H9 (cell line): ENCODE measurements around the gene CRYBB1. TPM values are rescaled to one million over a fixed set of nuclear protein-coding genes. Genes with fewer than 3 reads are reported as not detected.

Experiments
- DNase-seq: peaks from one replicate; pipeline ENCODE4 v3.0.0-alpha.2; 2017
- H2AFZ ChIP-seq: one replicate; pipeline ENCODE4 v1.6.1; 2013; ENCODE audit warnings: mild to moderate bottlenecking, low read length, control low read depth, moderate library complexity
- H2AK5ac ChIP-seq: 2 replicates; pipeline ENCODE4 v1.6.1; 2013; ENCODE audit warnings: low read length, control low read depth, mixed read lengths; ENCODE audit not compliant: insufficient read length
- H2BK120ac ChIP-seq: one replicate; pipeline ENCODE4 v1.6.1; 2013; ENCODE audit warnings: low read depth, mild to moderate bottlenecking, low read length, control low read depth, inconsistent platforms; ENCODE audit not compliant: poor library complexity, severe bottlenecking
- H2BK12ac ChIP-seq: 2 replicates; pipeline ENCODE4 v1.6.1; 2013; ENCODE audit warnings: low read length, control low read depth, mixed read lengths, low read depth; ENCODE audit not compliant: insufficient read length
- H2BK15ac ChIP-seq: 2 replicates; pipeline ENCODE4 v1.6.1; 2013; ENCODE audit warnings: low read depth, low read length, control low read depth
- H2BK20ac ChIP-seq: one replicate; pipeline ENCODE4 v1.6.1; 2013; ENCODE audit warnings: low read depth, mild to moderate bottlenecking, low read length, control low read depth, inconsistent platforms; ENCODE audit not compliant: poor library complexity, severe bottlenecking
- H2BK5ac ChIP-seq: 2 replicates; pipeline ENCODE4 v1.6.1; 2013; ENCODE audit warnings: low read length, control low read depth, mixed read lengths; ENCODE audit not compliant: insufficient read length
- H3K14ac ChIP-seq: 2 replicates; pipeline ENCODE4 v1.6.1; 2013; ENCODE audit warnings: low read length, control low read depth; ENCODE audit not compliant: insufficient read depth
- H3K18ac ChIP-seq: 2 replicates; pipeline ENCODE4 v1.6.1; 2013; ENCODE audit warnings: low read depth, mild to moderate bottlenecking, mixed read lengths, low read length, control low read depth; ENCODE audit not compliant: insufficient read length
- H3K23ac ChIP-seq: 2 replicates; pipeline ENCODE4 v1.6.1; 2013; ENCODE audit warnings: low read length, control low read depth, mixed read lengths, low read depth; ENCODE audit not compliant: insufficient read length
- H3K23me2 ChIP-seq: 2 replicates; pipeline ENCODE4 v1.6.1; 2013; ENCODE audit warnings: low read depth, mild to moderate bottlenecking, mixed read lengths, low read length, control low read depth; ENCODE audit not compliant: insufficient read length, poor library complexity, severe bottlenecking
- H3K27ac ChIP-seq: 2 replicates; pipeline ENCODE4 v1.5.1; 2013; ENCODE audit warnings: low read length, control low read depth, mixed read lengths, low read depth; ENCODE audit not compliant: insufficient read length
- H3K27me3 ChIP-seq: 2 replicates; pipeline ENCODE4 v1.6.1; 2013; ENCODE audit warnings: low read length, control low read depth, inconsistent platforms; ENCODE audit not compliant: insufficient read depth
- H3K4ac ChIP-seq: 2 replicates; pipeline ENCODE4 v1.6.1; 2013; ENCODE audit warnings: low read depth, mild to moderate bottlenecking, control low read depth, inconsistent platforms, low read length, moderate library complexity
- H3K4me1 ChIP-seq: 2 replicates; pipeline ENCODE4 v1.6.1; 2013; ENCODE audit warnings: low read length, control low read depth, inconsistent platforms; ENCODE audit not compliant: insufficient read depth
- H3K4me2 ChIP-seq: 2 replicates; pipeline ENCODE4 v1.6.1; 2013; ENCODE audit warnings: low read length, control low read depth, mixed read lengths; ENCODE audit not compliant: insufficient read length, insufficient read depth
- H3K56ac ChIP-seq: 2 replicates; pipeline ENCODE4 v1.6.1; 2013; ENCODE audit warnings: low read depth, mild to moderate bottlenecking, mixed read lengths, low read length, control low read depth; ENCODE audit not compliant: insufficient read length
- H3K79me1 ChIP-seq: 2 replicates; pipeline ENCODE4 v1.6.1; 2013; ENCODE audit warnings: low read depth, mild to moderate bottlenecking, moderate library complexity, low read length, control low read depth, inconsistent platforms; ENCODE audit not compliant: insufficient read depth, poor library complexity, severe bottlenecking
- H3K79me2 ChIP-seq: 2 replicates; pipeline ENCODE4 v1.6.1; 2013; ENCODE audit warnings: low read length, control low read depth, inconsistent platforms; ENCODE audit not compliant: insufficient read depth
- H3K9ac ChIP-seq: 2 replicates; pipeline ENCODE4 v1.6.1; 2013; ENCODE audit warnings: low read length, control low read depth, mixed read lengths; ENCODE audit not compliant: insufficient read length; ENCODE audit errors: extremely low read depth
- H3K9me3 ChIP-seq: one replicate; pipeline ENCODE4 v1.6.1; 2013; ENCODE audit warnings: low read depth, low read length, inconsistent platforms; ENCODE audit not compliant: control insufficient read depth
- H3T11ph ChIP-seq: one replicate; pipeline ENCODE4 v1.6.1; 2013; ENCODE audit warnings: mild to moderate bottlenecking, low read length, control low read depth, inconsistent platforms
- H4K20me1 ChIP-seq: one replicate; pipeline ENCODE4 v1.6.1; 2013; ENCODE audit not compliant: control insufficient read depth, insufficient read length, insufficient read depth
- H4K5ac ChIP-seq: 2 replicates; pipeline ENCODE4 v1.6.1; 2013; ENCODE audit warnings: low read depth, mild to moderate bottlenecking, mixed read lengths, low read length, control low read depth; ENCODE audit not compliant: insufficient read length
- H4K8ac ChIP-seq: replicated peaks from 2 replicates; pipeline ENCODE4 v1.6.1; 2013; ENCODE audit warnings: low read length, control low read depth, mixed read lengths, low read depth; ENCODE audit not compliant: insufficient read length
- H4K91ac ChIP-seq: 2 replicates; pipeline ENCODE4 v1.6.1; 2013; ENCODE audit warnings: low read depth, mild to moderate bottlenecking, moderate library complexity, mixed read lengths, low read length, control low read depth; ENCODE audit not compliant: insufficient read length
- H3K27ac Mint-ChIP-seq, 3 experiments: 2 replicates in 2 of 3; 3 replicates in 1 of 3; pipeline ENCODE4 v1.8.0; 2020 to 2021; ENCODE audit warnings: mixed read lengths in 3 of 3, mild to moderate bottlenecking in 1 of 3, moderate library complexity in 1 of 3
- H3K27me3 Mint-ChIP-seq: 2 replicates; pipeline ENCODE4 v1.8.0; 2021; ENCODE audit warnings: low read depth, mild to moderate bottlenecking, moderate library complexity, mixed read lengths
- H3K36me3 Mint-ChIP-seq, 3 experiments: 2 replicates in 2 of 3; 3 replicates in 1 of 3; pipeline ENCODE4 v1.8.0; 2020 to 2021; ENCODE audit warnings: low read depth in 3 of 3, mixed read lengths in 3 of 3; ENCODE audit not compliant: insufficient read depth in 1 of 3
- H3K4me1 Mint-ChIP-seq, 2 experiments: 2 replicates each; pipeline ENCODE4 v1.8.0; 2020; ENCODE audit warnings: mixed read lengths in 2 of 2
- H3K4me3 Mint-ChIP-seq, 2 experiments: 2 replicates in 1 of 2; 3 replicates in 1 of 2; pipeline ENCODE4 v1.8.0; 2020 to 2021; ENCODE audit warnings: mild to moderate bottlenecking in 2 of 2, mixed read lengths in 2 of 2, moderate library complexity in 1 of 2
- H3K9me3 Mint-ChIP-seq, 2 experiments: 2 replicates in 1 of 2; 3 replicates in 1 of 2; pipeline ENCODE4 v1.8.0; 2020; ENCODE audit warnings: mild to moderate bottlenecking in 2 of 2, mixed read lengths in 2 of 2, moderate library complexity in 1 of 2
- CTCF ChIP-seq: fragments of 200-600 bp; sonication (generic); conservative IDR thresholded peaks from 3 replicates; pipeline ENCODE4 v1.8.0; 2021; ENCODE audit warnings: antibody characterized with exemption, mild to moderate bottlenecking
- WGBS: extraction: QIAGEN DNeasy Blood & Tissue Kit; methylation state at CpG from one replicate; pipeline ENCODE4 v1.1.7; 2013; ENCODE audit warnings: missing lambda C conversion rate, low lambda C conversion rate, mixed read lengths; ENCODE audit not compliant: insufficient read length; ENCODE audit errors: extremely low coverage; 5-methylcytosine and 5-hydroxymethylcytosine counted together
- total RNA-seq: library from RNA; stranded (reverse); gene quantifications from 2 replicates; pipeline ENCODE4 v1.2.1, GENCODE V29; 2021

Gene CRYBB1
- total RNA-seq, 1 experiment from 2014 or later = 5.4 TPM

- H3K4me2 ChIP-seq = no peak overlapping the region
- no peak overlapping the region for H3K18ac ChIP-seq
- no peak overlapping the region for H3K4ac ChIP-seq
- no peak overlapping the region for H4K8ac ChIP-seq
- no peak overlapping the region for H2BK120ac ChIP-seq
- no peak for DNase-seq
- no peak for TF ChIP-seq CTCF
- H2AK5ac ChIP-seq = no peak overlapping the region
- peak overlapping the region in 2 of 3 experiments; percentile 85 to 86; a peak in 3 of 7 replicates for H3K27ac Mint-ChIP-seq
- no CpG with 5 or more reads among the region's 3 CpGs for WGBS
- no peak overlapping the region for H3K14ac ChIP-seq
- peaks cover 69 to 76% of the 10 kb centered on the region in 2 experiments for H3K4me1 Mint-ChIP-seq
- no peak overlapping the region for H3K23ac ChIP-seq
- H2BK20ac ChIP-seq = no peak overlapping the region
- no peak overlapping the region for H2AFZ ChIP-seq
- no peak overlapping the region for H4K5ac ChIP-seq
- no peak overlapping the region for H2BK12ac ChIP-seq
- H3K27ac ChIP-seq = no peak overlapping the region
- no peak overlapping the region; a peak in 1 of 5 replicates for H3K4me3 Mint-ChIP-seq
- H3K27me3 ChIP-seq = no peaks in the 10 kb centered on the region
- H3K56ac ChIP-seq = no peak overlapping the region
- H2BK15ac ChIP-seq = no peak overlapping the region
- H3K27me3 Mint-ChIP-seq = no peaks in the 10 kb centered on the region
- H3K9me3 ChIP-seq = no peaks in the 10 kb centered on the region
- no peak overlapping the region for H3T11ph ChIP-seq
- H3K9ac ChIP-seq = no peak overlapping the region
- peaks cover 28% of the 10 kb centered on the region for H3K4me1 ChIP-seq
- peaks cover 5 to 14% (median 9%) of the 10 kb centered on the region in 3 experiments for H3K36me3 Mint-ChIP-seq
- peaks cover 43% of the 10 kb centered on the region; the same call in 1 of the 2 replicates for H3K79me2 ChIP-seq
- no peaks in the 10 kb centered on the region for H3K79me1 ChIP-seq
- no peak overlapping the region for H4K91ac ChIP-seq
- H2BK5ac ChIP-seq = no peak overlapping the region
- no peaks in the 10 kb centered on the region for H4K20me1 ChIP-seq
- H3K9me3 Mint-ChIP-seq = no peaks in the 10 kb centered on the region
- no peaks in the 10 kb centered on the region for H3K23me2 ChIP-seq
These were observed 53.2 kb downstream of the CRYBB1 start for GRCh38 chr22:26564672-26565071.
